Stimulated activated CD8-positive, alpha-beta memory T cell treated with anti-CD3 and anti-CD28 coated beads, Interleukin-15, amount 100 ng/mL, for 24 hours (primary cell): ENCODE results near the gene RAD51B.
"Not testable (repeated sequence)": the region's sequence is repeated elsewhere in the genome, so short reads cannot be mapped to it uniquely, and the experiment has no call there.

Experiments used
- DNase-seq: peaks from one replicate; pipeline ENCODE4 v3.0.0-alpha.2; 2020; ENCODE audit warnings: low read depth

Gene RAD51B

GRCh38 chr14:68115952-68116351, 296.4 kb downstream of the RAD51B start:
- DNase-seq, result not testable (repeated sequence)

- DNase-seq, result no peak
Measured at GRCh38 chr14:68122651-68123050, 303.1 kb downstream of the RAD51B start.

- no peak for DNase-seq
Measured at GRCh38 chr14:68124050-68124449, 304.5 kb downstream of the RAD51B start.

- DNase-seq, result no peak
Measured at GRCh38 chr14:68124979-68125731, 305.6 kb downstream of the RAD51B start.

- DNase-seq, result no peak
Measured at GRCh38 chr14:68127166-68127565, 307.6 kb downstream of the RAD51B start.

GRCh38 chr14:68131907-68132306, 312.3 kb downstream of the RAD51B start:
- no peak for DNase-seq

- DNase-seq, result no peak
Measured at GRCh38 chr14:68132563-68133121, 313.1 kb downstream of the RAD51B start.

- DNase-seq, result no peak
Measured at GRCh38 chr14:68133856-68134255, 314.3 kb downstream of the RAD51B start.

- no peak for DNase-seq
Measured at GRCh38 chr14:68135028-68135427, 315.4 kb downstream of the RAD51B start.

- DNase-seq, result no peak
Measured at GRCh38 chr14:68135566-68135965, 316.0 kb downstream of the RAD51B start.

- no peak for DNase-seq
Measured at GRCh38 chr14:68137704-68138619, 318.4 kb downstream of the RAD51B start.

- DNase-seq, result no peak
Measured at GRCh38 chr14:68139431-68140075, 320.0 kb downstream of the RAD51B start.

GRCh38 chr14:68140076-68140741, 320.6 kb downstream of the RAD51B start:
- DNase-seq, result no peak

GRCh38 chr14:68140806-68141205, 321.2 kb downstream of the RAD51B start:
- no peak for DNase-seq

GRCh38 chr14:68141281-68142088, 321.9 kb downstream of the RAD51B start:
- no peak for DNase-seq

GRCh38 chr14:68143341-68143841, 323.8 kb downstream of the RAD51B start:
- DNase-seq, result no peak

- no peak for DNase-seq
Measured at GRCh38 chr14:68144051-68144681, 324.6 kb downstream of the RAD51B start.

- no peak for DNase-seq
Measured at GRCh38 chr14:68145036-68145435, 325.5 kb downstream of the RAD51B start.

- DNase-seq, result no peak
Measured at GRCh38 chr14:68145539-68145938, 326.0 kb downstream of the RAD51B start.

- DNase-seq, result no peak
Measured at GRCh38 chr14:68146818-68147217, 327.2 kb downstream of the RAD51B start.
